ENCODE data around the gene PHLDA1. TPM values are rescaled to one million over a fixed set of nuclear protein-coding genes. Genes with fewer than 3 reads are reported as not detected.

The PHLDA1 gene
- total and polyA plus RNA-seq, 2 of the 13 experiments (the other 11 are each of a cell fraction or from before 2014, with no cell fraction given): 33.8 to 41.0 TPM

- TF ChIP-seq ZBTB10 (CRISPR knock-in tag; IDR thresholded peaks at IDR 0.05; ENCODE audit: borderline replicate concordance): peak; percentile 90
- TF ChIP-seq FOXO4 (CRISPR knock-in tag; conservative IDR thresholded peaks at IDR 0.05): 0 out of 2 replicates have a peak, but pooled peaks have one; percentile 90
- TF ChIP-seq PLSCR1 (CRISPR knock-in tag; IDR thresholded peaks at IDR 0.05; ENCODE audit: borderline replicate concordance): no peak; the same call in 1 of the 2 replicates
- no peak for TF ChIP-seq ARNT (IDR thresholded peaks at IDR 0.05)
- peak; percentile 70; the same call in 1 of the 2 replicates for TF ChIP-seq ZNF615 (CRISPR knock-in tag; IDR thresholded peaks at IDR 0.05; ENCODE audit: borderline replicate concordance)
- TF ChIP-seq FOXA1 (IDR thresholded peaks at IDR 0.05): no peak
- no peak for TF ChIP-seq FOXA1 (CRISPR knock-in tag; IDR thresholded peaks at IDR 0.05)
- TF ChIP-seq ZBTB3 (CRISPR knock-in tag; IDR thresholded peaks at IDR 0.05; ENCODE audit: borderline replicate concordance, low read depth): no peak
- peak; percentile 94 for TF ChIP-seq TOPORS (CRISPR knock-in tag; IDR thresholded peaks at IDR 0.05)
- no peak; the same call in 1 of the 2 replicates for TF ChIP-seq ESRRA (CRISPR knock-in tag; IDR thresholded peaks at IDR 0.05; ENCODE audit: low read depth)
- TF ChIP-seq ZNF484 (CRISPR knock-in tag; IDR thresholded peaks at IDR 0.05; ENCODE audit: borderline replicate concordance, low read depth): no peak
- TF ChIP-seq CENPX (CRISPR knock-in tag; IDR thresholded peaks at IDR 0.05): no peak
- no peak for TF ChIP-seq LRRFIP1 (CRISPR knock-in tag; conservative IDR thresholded peaks at IDR 0.05)
- TF ChIP-seq HHEX (CRISPR knock-in tag; IDR thresholded peaks at IDR 0.05): no peak
- peak; percentile 77 for TF ChIP-seq ZNF709 (CRISPR knock-in tag; IDR thresholded peaks at IDR 0.05)
- peak; percentile 98 for TF ChIP-seq SALL2 (CRISPR knock-in tag; IDR thresholded peaks at IDR 0.05)
- TF ChIP-seq GRHL1 (CRISPR knock-in tag; conservative IDR thresholded peaks at IDR 0.05): no peak
- TF ChIP-seq ZEB1 (IDR thresholded peaks at IDR 0.05; ENCODE audit: insufficient replicate concordance, low read depth): no peak
- TF ChIP-seq RFX5 (IDR thresholded peaks at IDR 0.05; ENCODE audit: low read depth, low read length): peak; percentile 51
- TF ChIP-seq TRIM24 (CRISPR knock-in tag; IDR thresholded peaks at IDR 0.05): no peak
- TF ChIP-seq NR2F2 (IDR thresholded peaks at IDR 0.05; ENCODE audit: borderline replicate concordance, low read depth): peak; percentile 19; the same call in 1 of the 2 replicates
- no peak for TF ChIP-seq ATRX (CRISPR knock-in tag; IDR thresholded peaks at IDR 0.05; ENCODE audit: borderline replicate concordance)
Measured at GRCh38 chr12:76031414-76032042, at the start of gene PHLDA1 (continued).
